ENCODE data around the gene GALNT13.

The GALNT13 gene

DNA sequence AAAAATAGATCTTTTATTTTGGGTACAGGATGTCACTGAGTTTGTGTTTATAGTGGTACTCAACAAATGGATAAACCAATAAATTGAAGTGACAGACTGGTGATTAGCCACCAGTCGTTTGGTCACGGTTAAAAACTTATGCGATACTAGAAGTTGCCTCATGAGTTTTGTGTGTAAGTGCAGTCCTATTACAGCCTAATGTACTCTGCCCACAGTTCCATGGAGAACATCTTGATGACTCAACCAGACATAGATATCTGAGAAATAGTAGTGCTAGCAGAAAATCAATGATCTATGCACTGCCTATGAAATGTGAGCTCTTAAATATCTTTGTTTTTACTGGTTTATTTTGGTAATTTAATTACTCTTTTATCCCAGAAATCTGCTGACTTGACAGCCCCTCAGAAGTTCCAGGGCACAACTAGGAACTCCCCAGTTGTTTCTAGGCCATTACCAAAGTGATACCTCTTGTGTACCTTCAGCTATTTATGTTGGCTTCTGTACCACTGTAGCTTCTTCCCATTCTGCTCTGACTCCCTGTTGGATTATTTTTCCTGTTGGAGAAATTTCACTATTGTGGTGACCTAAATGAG, 617.6 kb downstream of the GALNT13 start:
- no peak for DNase-seq

DNA sequence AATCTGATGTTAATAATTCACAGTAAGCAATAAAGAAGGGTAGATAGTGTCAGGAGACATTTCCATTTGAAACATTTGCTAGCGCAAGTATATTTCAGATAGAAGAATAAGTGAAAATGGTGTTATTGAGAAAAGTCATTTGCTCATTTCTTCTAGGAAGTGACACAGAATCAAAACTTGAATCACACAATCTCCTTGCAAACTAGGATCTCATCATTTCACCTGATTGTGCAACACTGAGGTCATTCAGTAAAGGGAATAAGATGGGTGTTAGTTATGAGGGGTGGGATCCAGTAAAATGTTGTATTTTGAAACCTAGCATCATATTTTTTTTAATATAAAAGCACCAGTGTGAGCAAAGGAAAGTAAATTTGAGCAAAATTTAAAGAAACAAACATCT, 618.8 kb downstream of the GALNT13 start:
- DNase-seq = no peak

- no peak for DNase-seq
Observed at GRCh38 chr2:154495455-154495868, 623.7 kb downstream of the GALNT13 start.

- DNase-seq = no peak
Observed at GRCh38 chr2:154497019-154497418, 625.3 kb downstream of the GALNT13 start.

All from NCI-H2081 (cell line).